Uterus (tissue), 4 donors: Measurements from ENCODE around the gene LY6G5B. TPM values are rescaled to one million over a fixed set of nuclear protein-coding genes. Genes with fewer than 3 reads are reported as not detected.

ENCODE experiments used
- DNase-seq, 2 donors: peaks; one replicate each; pipeline ENCODE4 v3.0.0-alpha.2; 2019 to 2020
- H3K27ac ChIP-seq, 2 donors: fragments of 200-600 bp; sonication (generic); 1 replicate in 1 of 2; 2 replicates in 1 of 2; pipeline ENCODE4 v1.5.1; 2016 to 2018
- H3K27me3 ChIP-seq, 2 donors: fragments of 200-600 bp; sonication (generic); one replicate each; pipeline ENCODE4 v1.5.1; 2018 to 2019; ENCODE audit warnings: control low read depth in 1 of 2
- H3K36me3 ChIP-seq, 2 donors: fragments of 200-600 bp; sonication (generic); one replicate each; pipeline ENCODE4 v1.5.1; 2019; ENCODE audit warnings: control low read depth in 1 of 2
- H3K4me1 ChIP-seq, 2 donors: fragments of 200-600 bp; sonication (generic); one replicate each; pipeline ENCODE4 v1.5.1; 2018 to 2019; ENCODE audit warnings: control low read depth in 1 of 2
- H3K4me3 ChIP-seq, 2 donors: fragments of 200-600 bp; sonication (generic); 1 replicate in 1 of 2; 2 replicates in 1 of 2; pipeline ENCODE4 v1.5.1; 2018 to 2019; ENCODE audit warnings: mild to moderate bottlenecking in 1 of 2
- H3K9me3 ChIP-seq, 2 donors: fragments of 200-600 bp; sonication (generic); one replicate each; pipeline ENCODE4 v1.5.1; 2019; ENCODE audit warnings: control low read depth in 1 of 2
- CTCF ChIP-seq, 4 experiments: fragments of 200-600 bp in 2 of 4; fragments of 450-650 bp in 2 of 4; sonication (generic) in 2 of 4; IDR thresholded peaks; one replicate each; pipeline ENCODE4 v1.5.1; 2016 to 2019; ENCODE audit warnings: antibody characterized with exemption in 4 of 4, mild to moderate bottlenecking in 2 of 4, moderate library complexity in 1 of 4
- POLR2A ChIP-seq, 2 donors: fragments of 450-650 bp; IDR thresholded peaks; one replicate each; pipeline ENCODE4 v1.6.1; 2016; ENCODE audit warnings: antibody characterized with exemption in 2 of 2, mild to moderate bottlenecking in 1 of 2, moderate library complexity in 1 of 2
- intact Hi-C: fragments of 100-400 bp; cut with DNase I; formaldehyde crosslinking; loops from one replicate; pipeline ENCODE4 v1.15.1; 2023; ENCODE audit warnings: low total_unique reads
- total RNA-seq, 4 donors: library from RNA; depleted of rRNA in 3 of 4; stranded (reverse); fragments of >200 nt in 3 of 4; gene quantifications; one replicate each; pipeline versions ENCODE4 v1.1.0 to v1.2.4, GENCODE V29; 2014 to 2023
- donor health status: DM: yes; HTN: yes; CAD: no.

LY6G5B gene
- total RNA-seq, 4 donors from 2014 or later: 1.0 to 27.4 (median 4.3) TPM

- Histone ChIP-seq H3K27me3 (no peaks in the 10 kb centered on the region), H3K36me3 (no peaks in the 10 kb centered on the region), H3K27ac (no peak overlapping the region), H3K9me3 (no peaks in the 10 kb centered on the region), H3K4me1 (peaks cover 0 to 4% of the 10 kb centered on the region in 2 donors), H3K4me3 (no peak overlapping the region)
- intact Hi-C loops: no loop called here
- DNase-seq: no peak
- TF ChIP-seq POLR2A (IDR thresholded peaks at IDR 0.05): no peak
- no peak for TF ChIP-seq CTCF (IDR thresholded peaks at IDR 0.05)
These were observed 6.6 kb downstream of the LY6G5B start for GRCh38 chr6:31676322-31676903.

GRCh38 chr6:31676904-31677303 lies 7.1 kb downstream of the LY6G5B start:
- no peak overlapping the region for H3K27ac ChIP-seq
- H3K9me3 ChIP-seq: no peaks in the 10 kb centered on the region
- H3K27me3 ChIP-seq: no peaks in the 10 kb centered on the region
- peaks cover 0 to 4% of the 10 kb centered on the region in 2 donors for H3K4me1 ChIP-seq
- DNase-seq: no peak
- intact Hi-C loops: no loop called here
- no peaks in the 10 kb centered on the region for H3K36me3 ChIP-seq
- TF ChIP-seq POLR2A (IDR thresholded peaks at IDR 0.05) (no peak), CTCF (IDR thresholded peaks at IDR 0.05) (no peak)
- H3K4me3 ChIP-seq: no peak overlapping the region

GRCh38 chr6:31677955-31678354 lies 8.2 kb downstream of the LY6G5B start:
- intact Hi-C loops: no loop called here
- H3K27ac ChIP-seq: no peak overlapping the region
- no peak for TF ChIP-seq POLR2A (IDR thresholded peaks at IDR 0.05)
- TF ChIP-seq CTCF (IDR thresholded peaks at IDR 0.05): no peak
- H3K9me3 ChIP-seq: no peaks in the 10 kb centered on the region
- H3K27me3 ChIP-seq: no peaks in the 10 kb centered on the region
- DNase-seq: no peak
- H3K4me1 ChIP-seq: peaks cover 0 to 4% of the 10 kb centered on the region in 2 donors
- H3K4me3 ChIP-seq: no peak overlapping the region
- H3K36me3 ChIP-seq: no peaks in the 10 kb centered on the region

- peak; percentile 85 to 86 for DNase-seq
- H3K27ac ChIP-seq: peak within 1 kb of the TSS; percentile 71 to 88
- intact Hi-C loops: loop anchor here (5.0 kb wide), 1 partner anchor 152 kb away; no protein-coding TSS in a partner anchor
- no peaks in the 10 kb centered on the region for H3K9me3 ChIP-seq
- TF ChIP-seq CTCF (IDR thresholded peaks at IDR 0.05) (peak; percentile 70 to 92 (median 82)), POLR2A (IDR thresholded peaks at IDR 0.05) (no peak)
- H3K36me3 ChIP-seq: no peaks in the 10 kb centered on the region
- peak within 1 kb of the TSS; percentile 40 to 56 for H3K4me3 ChIP-seq
- peaks cover 0 to 4% of the 10 kb centered on the region in 2 donors for H3K4me1 ChIP-seq
- H3K27me3 ChIP-seq: no peaks in the 10 kb centered on the region
These were observed 10.7 kb downstream of the LY6G5B start, which contains the start of gene LY6G5C for GRCh38 chr6:31680226-31681134. Gene LY6G5C, minus strand, starts transcription at chr6:31681067. Its CDS starts 694 bp downstream, at chr6:31680373.
